GM21825 (cell line): ENCODE data around the gene SLC7A10.
"Not testable (repeated sequence)": the region's sequence is repeated elsewhere in the genome, so short reads cannot be mapped to it uniquely, and the experiment has no call there.

Experiments
- ATAC-seq: cut with Tn5 transposase; IDR thresholded peaks from one replicate; pipeline ENCODE4 v1.9.1; 2021; ENCODE audit warnings: mild to moderate bottlenecking, moderate library complexity; ENCODE audit not compliant: unreplicated experiment

The SLC7A10 gene

DNA sequence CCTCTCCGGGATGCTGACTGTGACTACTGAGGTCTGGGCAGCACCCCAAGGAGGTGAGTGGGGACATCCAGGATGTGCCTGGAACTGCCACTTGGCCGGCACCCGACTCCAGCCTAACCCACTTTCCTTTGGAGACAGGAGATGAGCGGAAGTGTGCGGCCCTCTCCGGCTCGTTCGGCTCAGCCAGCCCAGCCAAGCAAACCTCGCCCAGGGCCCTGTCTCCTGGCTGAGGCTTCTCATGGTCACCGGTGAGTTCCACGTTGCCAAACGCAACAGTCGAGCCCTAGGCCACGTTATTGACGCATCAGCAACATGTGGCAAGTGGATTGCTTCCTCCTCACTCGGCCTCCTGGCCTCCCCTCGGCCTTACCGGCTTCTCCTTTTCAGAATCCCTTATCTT is 5.5 kb downstream of the SLC7A10 start:
- ATAC-seq, result no peak

GRCh38 chr19:33219261-33219815 is 6.3 kb downstream of the SLC7A10 start:
- ATAC-seq, result no peak

- no peak for ATAC-seq
Observed at GRCh38 chr19:33217881-33218280, 7.8 kb downstream of the SLC7A10 start.

GRCh38 chr19:33216198-33216830 is 9.3 kb downstream of the SLC7A10 start:
- ATAC-seq, result no peak

- ATAC-seq, result no peak
Observed at GRCh38 chr19:33215438-33216197, 10.0 kb downstream of the SLC7A10 start.

- no peak for ATAC-seq
Observed at GRCh38 chr19:33214596-33214995, 11.1 kb downstream of the SLC7A10 start.

DNA sequence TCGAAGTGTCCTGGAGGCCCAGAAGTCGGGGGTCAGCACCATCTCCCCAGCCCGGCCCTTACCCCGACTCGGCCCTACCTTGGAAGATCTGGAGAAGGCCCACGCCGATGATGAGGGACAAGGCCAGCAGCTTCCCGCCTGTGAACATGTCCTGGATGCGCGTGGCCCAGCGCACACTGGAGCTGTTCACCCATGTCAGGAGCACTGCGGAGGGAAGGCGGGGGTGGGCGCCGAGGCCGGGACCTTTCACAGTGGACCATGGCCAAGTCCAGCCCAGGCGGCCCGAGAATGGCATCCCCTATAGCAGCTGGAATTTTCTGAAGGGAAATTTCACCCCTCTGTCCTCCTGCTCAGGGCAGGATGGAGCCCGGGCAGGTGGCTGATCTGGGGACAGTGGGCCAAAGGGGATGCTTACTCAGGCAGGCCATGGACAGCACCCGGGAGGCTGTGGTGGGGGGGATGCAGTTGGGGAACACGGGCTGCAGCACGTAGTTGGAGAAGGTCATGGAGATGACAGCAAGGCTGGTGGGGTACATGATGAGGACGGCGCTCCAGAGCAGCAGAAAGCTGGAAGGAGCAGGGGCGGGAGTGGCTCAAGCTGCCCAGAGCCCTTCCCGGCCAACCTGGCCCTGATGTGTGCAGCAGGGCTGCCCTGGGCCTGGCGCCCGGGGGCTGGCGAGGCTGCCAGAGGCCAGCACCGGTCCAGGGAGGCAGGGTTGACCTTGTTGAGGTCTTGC is 13.0 kb downstream of the SLC7A10 start:
- ATAC-seq, result no peak

DNA sequence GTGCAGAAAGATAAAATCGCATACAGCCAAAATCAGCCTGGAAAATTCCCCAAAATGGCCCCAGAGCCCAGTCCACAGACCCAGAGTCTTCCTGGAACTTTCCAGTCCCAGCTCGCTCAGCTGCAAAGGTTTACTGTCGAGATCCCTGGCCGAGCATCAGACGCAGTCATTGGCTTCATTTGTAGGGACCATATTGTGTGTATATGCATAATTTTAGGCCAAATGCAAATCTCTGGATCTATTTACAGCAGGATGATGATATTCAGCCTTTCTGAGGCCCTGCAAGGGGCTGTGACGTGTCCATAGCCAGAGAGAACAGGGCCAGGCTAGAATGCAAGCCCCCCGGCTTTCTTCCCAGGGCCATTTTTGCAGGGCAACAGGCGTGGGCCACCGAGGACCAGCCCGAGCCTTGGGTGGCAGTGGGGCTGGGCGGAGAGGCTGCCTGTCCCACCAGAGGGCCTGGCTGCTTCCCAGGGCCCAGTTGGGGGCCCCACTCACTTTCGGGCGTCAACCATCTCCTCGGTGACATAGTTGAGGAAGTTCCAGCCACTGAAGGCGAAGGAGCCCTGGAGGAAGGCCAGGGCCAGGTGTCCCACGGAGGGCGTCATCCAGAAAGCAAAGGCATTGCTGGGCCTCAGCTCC is 13.7 kb downstream of the SLC7A10 start:
- ATAC-seq, result no peak

- ATAC-seq, result no peak
Observed at GRCh38 chr19:33210266-33210940, 15.2 kb downstream of the SLC7A10 start.

GRCh38 chr19:33209850-33210230 is 15.8 kb downstream of the SLC7A10 start:
- not testable (repeated sequence) for ATAC-seq

DNA sequence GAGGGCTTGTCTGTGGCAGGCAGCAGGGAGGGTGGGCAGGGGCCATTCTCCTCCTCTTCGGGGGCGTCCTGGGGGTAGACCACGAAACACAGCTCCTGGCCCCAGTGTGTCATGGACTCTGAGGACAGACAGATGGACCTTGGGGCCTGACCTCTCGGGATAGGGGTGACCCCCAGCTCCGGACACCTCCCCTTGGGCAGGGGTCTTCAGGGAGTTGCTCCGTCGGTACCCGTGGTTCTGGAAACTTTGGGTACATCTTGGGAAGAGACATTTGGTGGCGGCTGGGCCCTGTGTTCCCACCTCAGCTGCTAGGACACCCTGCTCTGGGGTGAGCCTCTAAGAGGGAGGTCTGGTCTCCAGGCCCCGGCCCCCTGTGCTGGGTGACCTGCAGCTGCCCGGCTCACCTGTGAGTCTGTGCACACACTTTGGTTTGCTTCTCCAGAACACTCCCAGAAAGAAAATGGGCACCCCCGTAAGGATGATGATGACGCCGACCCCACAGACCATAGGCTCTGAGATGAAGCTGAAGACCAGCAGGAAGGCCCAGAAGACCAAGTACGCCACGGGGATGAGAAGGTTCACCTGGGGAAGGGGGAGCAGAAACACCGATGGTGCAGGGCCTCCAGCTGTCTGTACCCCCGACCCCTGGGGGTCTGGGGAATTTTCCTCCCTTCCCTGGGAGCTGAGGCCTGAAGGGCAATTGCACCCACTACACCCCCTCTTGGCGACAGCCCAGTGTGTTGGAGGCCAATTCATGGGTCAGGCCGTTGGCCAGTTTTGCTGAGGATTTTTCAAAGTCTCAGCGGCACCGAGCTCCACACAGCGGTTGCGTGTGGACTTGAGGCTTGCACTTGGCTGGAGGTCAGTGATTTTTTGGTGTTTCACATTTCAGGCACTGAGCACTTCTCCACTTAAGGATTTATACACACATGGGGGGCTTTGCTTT is 16.5 kb downstream of the SLC7A10 start:
- no peak for ATAC-seq

GRCh38 chr19:33208371-33208895 is 17.2 kb downstream of the SLC7A10 start:
- ATAC-seq, result no peak

GRCh38 chr19:33207903-33208302 is 17.7 kb downstream of the SLC7A10 start:
- ATAC-seq, result no peak

DNA sequence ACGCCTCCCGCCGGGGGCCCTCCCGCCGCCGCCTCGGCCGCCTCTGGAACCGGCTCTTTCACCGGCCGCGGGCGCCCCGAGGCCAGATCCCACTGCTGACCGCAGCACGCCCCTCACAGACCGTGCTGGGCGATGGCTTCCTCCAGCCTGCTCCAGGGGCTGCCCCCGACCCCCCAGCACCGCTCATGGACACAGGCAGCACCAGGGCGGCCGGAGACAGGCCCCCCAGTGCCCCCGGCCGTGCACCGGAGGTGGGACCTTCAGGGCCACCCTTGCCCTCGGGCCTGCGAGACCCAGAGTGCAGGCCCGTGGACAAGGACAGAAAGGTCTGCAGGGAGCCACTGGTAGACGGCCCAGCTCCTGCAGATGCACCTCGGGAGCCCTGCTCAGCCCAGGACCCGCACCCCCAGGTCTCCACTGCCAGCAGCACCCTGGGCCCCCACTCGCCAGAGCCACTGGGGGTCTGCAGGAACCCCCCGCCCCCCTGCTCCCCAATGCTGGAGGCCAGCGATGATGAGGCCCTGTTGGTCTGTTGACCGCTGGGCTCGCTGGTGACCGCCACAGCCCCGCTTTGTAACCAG is 18.5 kb downstream of the SLC7A10 start:
- ATAC-seq, result no peak

- ATAC-seq, result no peak
Observed at GRCh38 chr19:33206261-33207039, 19.2 kb downstream of the SLC7A10 start.

- ATAC-seq, result no peak
Observed at GRCh38 chr19:33205531-33206260, 20.0 kb downstream of the SLC7A10 start.

DNA sequence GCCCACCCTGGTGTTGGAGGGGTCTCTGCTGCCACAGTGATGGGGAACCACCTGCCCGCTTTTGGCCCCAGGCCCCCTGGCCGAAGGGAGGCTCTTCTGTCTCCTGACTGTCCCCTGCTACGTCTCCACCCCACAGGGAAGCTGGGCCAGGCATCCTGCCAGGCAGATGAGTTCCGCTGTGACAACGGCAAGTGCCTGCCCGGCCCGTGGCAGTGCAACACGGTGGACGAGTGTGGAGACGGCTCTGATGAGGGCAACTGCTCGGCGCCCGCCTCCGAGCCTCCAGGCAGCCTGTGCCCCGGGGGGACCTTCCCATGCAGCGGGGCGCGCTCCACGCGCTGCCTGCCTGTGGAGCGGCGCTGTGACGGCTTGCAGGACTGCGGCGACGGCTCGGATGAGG is 20.5 kb downstream of the SLC7A10 start:
- no peak for ATAC-seq
